ENCODE results near the gene UTRN.

- TF ChIP-seq CTCF (conservative IDR thresholded peaks at IDR 0.05 in 1 of 2, IDR thresholded peaks at IDR 0.05 in 1 of 2; ENCODE audit: extremely low read depth in 1 of 2, insufficient read depth in 1 of 2, low read depth in 1 of 2, low read length in 2 of 2) (no peak), EZH2 (IDR thresholded peaks at IDR 0.05; ENCODE audit: borderline replicate concordance, low read length) (no peak)
Observed at GRCh38 chr6:144292372-144292771, 7.2 kb downstream of the UTRN start.
